Measurements from ENCODE around the gene ENPEP.

Gene ENPEP

GRCh38 chr4:110596431-110596830, 120.5 kb downstream of the ENPEP start:
- no peak overlapping the region for H3K4me3 ChIP-seq (replicated peaks; ENCODE audit: low read depth, low read length)
- TF ChIP-seq CTCF (IDR thresholded peaks at IDR 0.05; ENCODE audit: low read depth, low read length, missing control alignments) = no peak
- no peak for DNase-seq (ENCODE audit: extremely low read depth, low read depth)

DNA sequence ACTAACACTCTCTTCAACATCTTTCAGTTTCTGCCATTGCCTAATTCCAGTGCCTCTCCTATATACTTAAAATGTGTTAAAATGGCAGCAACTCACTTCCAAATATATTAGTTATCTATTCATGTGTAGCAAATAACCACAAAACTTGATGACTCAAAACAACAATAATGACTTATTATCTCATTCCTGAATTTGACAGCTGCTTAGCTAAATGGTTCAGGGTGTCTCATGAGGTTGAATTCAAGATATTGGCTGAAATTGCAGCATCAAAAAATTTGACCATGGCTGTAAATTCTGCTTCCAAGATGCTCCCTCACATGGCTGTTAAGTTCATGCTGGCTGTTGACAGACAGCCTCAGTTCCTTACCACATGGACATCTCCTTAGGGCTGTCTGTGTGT, 121.6 kb downstream of the ENPEP start:
- no peak for DNase-seq (ENCODE audit: extremely low read depth, low read depth)
- no peak overlapping the region for H3K4me3 ChIP-seq (replicated peaks; ENCODE audit: low read depth, low read length)
- TF ChIP-seq CTCF (IDR thresholded peaks at IDR 0.05; ENCODE audit: low read depth, low read length, missing control alignments) = no peak

GRCh38 chr4:110602061-110602460, 126.1 kb downstream of the ENPEP start:
- TF ChIP-seq CTCF (IDR thresholded peaks at IDR 0.05; ENCODE audit: low read depth, low read length, missing control alignments) = no peak
- DNase-seq (ENCODE audit: extremely low read depth, low read depth) = no peak

GRCh38 chr4:110605077-110605476, 129.1 kb downstream of the ENPEP start:
- H3K4me3 ChIP-seq (replicated peaks; ENCODE audit: low read depth, low read length) = no peak overlapping the region
- no peak for DNase-seq (ENCODE audit: extremely low read depth, low read depth)
- no peak for TF ChIP-seq CTCF (IDR thresholded peaks at IDR 0.05; ENCODE audit: low read depth, low read length, missing control alignments)

More at GRCh38 chr4:110602061-110602460, 126.1 kb downstream of the ENPEP start:
- H3K4me3 ChIP-seq (replicated peaks; ENCODE audit: low read depth, low read length) = no peak overlapping the region

GRCh38 chr4:110609044-110609750, 133.2 kb downstream of the ENPEP start:
- no peak for DNase-seq (ENCODE audit: extremely low read depth, low read depth)
- TF ChIP-seq CTCF (IDR thresholded peaks at IDR 0.05; ENCODE audit: low read depth, low read length, missing control alignments) = no peak
- no peak overlapping the region for H3K4me3 ChIP-seq (replicated peaks; ENCODE audit: low read depth, low read length)

DNA sequence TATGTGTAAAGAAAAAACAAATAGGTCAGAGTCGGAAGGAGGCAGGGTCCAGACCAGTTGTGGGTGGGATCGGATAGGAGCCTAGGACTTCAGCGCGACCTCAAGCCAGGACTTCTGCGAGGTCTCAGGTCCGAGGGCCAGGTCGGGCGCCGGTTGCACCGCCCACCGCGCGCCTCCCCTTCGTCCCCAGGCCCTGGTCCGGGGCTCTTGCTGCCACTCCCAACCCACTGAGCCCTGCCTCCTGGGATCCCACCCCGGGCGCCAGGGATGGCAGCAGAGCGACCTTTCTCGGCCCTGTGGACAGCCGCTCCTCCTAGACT, 134.6 kb downstream of the ENPEP start:
- no peak overlapping the region for H3K4me3 ChIP-seq (replicated peaks; ENCODE audit: low read depth, low read length)
- DNase-seq (ENCODE audit: extremely low read depth, low read depth) = no peak
- TF ChIP-seq CTCF (IDR thresholded peaks at IDR 0.05; ENCODE audit: low read depth, low read length, missing control alignments) = no peak

Data from HFF-Myc (cell line).